ENCODE measurements around the gene DYNLT4. TPM values are rescaled to one million over a fixed set of nuclear protein-coding genes. Genes with fewer than 3 reads are reported as not detected.
"Not testable (repeated sequence)": the region's sequence is repeated elsewhere in the genome, so short reads cannot be mapped to it uniquely, and the experiment has no call there.

The DYNLT4 gene
- polyA plus RNA-seq, 1 of the 3 experiments (the other 2 are of a cell fraction), result 0.61 TPM

DNA sequence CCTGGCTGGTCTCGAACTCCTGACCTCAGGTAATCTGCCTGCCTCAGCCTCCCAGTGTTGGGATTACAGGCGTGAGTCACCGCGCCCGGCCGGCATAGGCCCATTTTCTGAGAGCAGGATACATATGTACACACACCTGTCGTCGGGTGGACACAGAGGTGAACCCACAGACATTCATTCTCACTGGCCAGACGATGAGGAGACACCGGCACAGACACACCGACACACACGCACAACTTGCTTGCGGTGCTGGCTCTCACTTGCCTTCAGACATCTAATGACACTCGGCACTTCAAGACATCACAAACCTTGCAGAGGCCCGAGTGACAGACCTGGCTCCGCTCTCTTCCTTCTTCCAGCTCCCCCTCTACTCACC, 35.3 kb upstream of the DYNLT4 start:
- no peaks in the 10 kb centered on the region for H3K9me2 ChIP-seq
- H3K4me3 ChIP-seq (ENCODE audit: low read depth in 2 of 2, low read length in 1 of 2), result peak overlapping the region; percentile 55 to 58
- H3F3A ChIP-seq (replicated peaks; ENCODE audit: insufficient read depth), result peaks cover 5% of the 10 kb centered on the region
- no peaks in the 10 kb centered on the region for H3K27me3 ChIP-seq (ENCODE audit: insufficient read depth)
- peak overlapping the region; percentile 67 for H3K9ac ChIP-seq
- no peaks in the 10 kb centered on the region for H3K36me3 ChIP-seq (replicated peaks in 1 of 2; ENCODE audit: control insufficient read depth in 1 of 2, insufficient read depth in 2 of 2, low read length in 1 of 2)
- ChIA-PET POLR2A (interaction anchor here (0.6 to 1.8 kb wide), 3 partner anchors 65 to 169 kb away, joined by 3 to 15 read pairs (median 3); partner anchors contain the start of genes HECTD3, RPS8 and UROD), CTCF (interaction anchor here (1.6 to 2.7 kb wide), 2 partner anchors 169 to 172 kb away, joined by 9 to 10 read pairs; partner anchors contain the start of genes HECTD3 and UROD)
- TF ChIP-seq POLR2AphosphoS5 (IDR thresholded peaks at IDR 0.05; ENCODE audit: low read depth, low read length), result no peak
- H3K4me2 ChIP-seq, result peak overlapping the region; percentile 95
- DNase-seq, result no peak
- no peaks in the 10 kb centered on the region for H3K9me3 ChIP-seq
- 86% methylated on average over 12 of the region's 16 CpGs for WGBS (ENCODE audit: low lambda C conversion rate)
- H3K79me2 ChIP-seq (ENCODE audit: insufficient read depth), result no peaks in the 10 kb centered on the region
- H3K4me1 ChIP-seq (ENCODE audit: control insufficient read depth in 1 of 2, insufficient read depth in 2 of 2, low read depth in 1 of 2, low read length in 1 of 2), result peaks cover 0 to 2% of the 10 kb centered on the region in 2 experiments; a peak in 1 of 4 replicates
- peak overlapping the region; percentile 85 for H2AFZ ChIP-seq (ENCODE audit: low read depth)
- H3K27ac ChIP-seq (ENCODE audit: low read depth in 2 of 2, low read length in 1 of 2), result no peak overlapping the region
- H4K20me1 ChIP-seq (ENCODE audit: insufficient read depth), result no peaks in the 10 kb centered on the region

DNA sequence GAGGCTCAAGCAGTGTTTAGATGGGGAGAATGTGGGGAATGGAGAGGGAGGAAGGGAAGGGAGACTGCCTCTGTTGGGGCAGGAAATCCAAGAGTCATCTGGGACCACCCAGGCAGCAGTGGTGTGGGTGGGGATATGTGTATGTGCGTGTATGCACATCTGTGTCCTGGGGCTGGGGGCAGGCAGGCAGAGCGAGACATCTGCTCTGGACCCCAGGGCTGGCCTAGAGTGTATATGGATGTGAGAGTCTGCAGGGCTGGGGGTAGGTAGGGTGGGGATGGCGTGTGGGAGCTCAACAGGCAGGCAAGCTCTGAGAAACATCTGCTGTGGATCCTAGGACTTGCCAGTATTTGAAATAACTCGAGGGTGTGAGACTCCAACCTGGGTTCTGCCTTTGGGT, 32.4 kb upstream of the DYNLT4 start:
- Histone ChIP-seq H4K20me1 (ENCODE audit: insufficient read depth) (no peaks in the 10 kb centered on the region), H3K79me2 (ENCODE audit: insufficient read depth) (no peaks in the 10 kb centered on the region), H3K9me3 (no peaks in the 10 kb centered on the region), H3K9me2 (no peaks in the 10 kb centered on the region), H3K4me2 (no peak overlapping the region), H3K4me3 (ENCODE audit: low read depth in 2 of 2, low read length in 1 of 2) (no peak overlapping the region), H3K27me3 (ENCODE audit: insufficient read depth) (no peaks in the 10 kb centered on the region), H3F3A (replicated peaks; ENCODE audit: insufficient read depth) (peaks cover 3% of the 10 kb centered on the region), H2AFZ (ENCODE audit: low read depth) (no peak overlapping the region), H3K36me3 (replicated peaks in 1 of 2; ENCODE audit: control insufficient read depth in 1 of 2, insufficient read depth in 2 of 2, low read length in 1 of 2) (no peaks in the 10 kb centered on the region), H3K4me1 (ENCODE audit: control insufficient read depth in 1 of 2, insufficient read depth in 2 of 2, low read depth in 1 of 2, low read length in 1 of 2) (peaks cover 0 to 4% of the 10 kb centered on the region in 2 experiments; a peak in 1 of 4 replicates), H3K27ac (ENCODE audit: low read depth in 2 of 2, low read length in 1 of 2) (no peak overlapping the region), H3K9ac (no peak overlapping the region)
- ChIA-PET POLR2A (no interaction called here), CTCF (no interaction called here)
- no peak for TF ChIP-seq NFIC (IDR thresholded peaks at IDR 0.05; ENCODE audit: borderline replicate concordance)
- no peak for TF ChIP-seq TEAD4 (IDR thresholded peaks at IDR 0.05; ENCODE audit: borderline replicate concordance, insufficient read depth)
- no peak for TF ChIP-seq MEF2A (IDR thresholded peaks at IDR 0.05; ENCODE audit: borderline replicate concordance, low read depth)
- TF ChIP-seq RXRA (IDR thresholded peaks at IDR 0.05; ENCODE audit: borderline replicate concordance, low read depth), result no peak
- no peak for TF ChIP-seq ELF1 (IDR thresholded peaks at IDR 0.05)
- no peak for TF ChIP-seq EZH2phosphoT487 (IDR thresholded peaks at IDR 0.05; ENCODE audit: borderline replicate concordance, low read depth)
- TF ChIP-seq TAF1 (IDR thresholded peaks at IDR 0.05; ENCODE audit: borderline replicate concordance, low read depth, low read length), result no peak
- TF ChIP-seq EP300 (IDR thresholded peaks at IDR 0.05; ENCODE audit: borderline replicate concordance in 1 of 2, low read depth in 1 of 2, low read length in 1 of 2), result no peak
- no peak for DNase-seq
- WGBS (ENCODE audit: low lambda C conversion rate), result 64% methylated on average over 4 of the region's 4 CpGs

- CTCF ChIA-PET, result interaction anchor here (1.7 kb wide), 1 partner anchor 176 kb away, joined by 4 read pairs; no protein-coding TSS in a partner anchor
- POLR2A ChIA-PET, result not testable (repeated sequence)
Measured at GRCh38 chr1:44838294-44838693, 31.1 kb upstream of the DYNLT4 start.

More at GRCh38 chr1:44838294-44838693, 31.1 kb upstream of the DYNLT4 start:
- not testable (repeated sequence) for DNase-seq; H3K4me3 ChIP-seq (ENCODE audit: low read depth in 2 of 2, low read length in 1 of 2); H3K27ac ChIP-seq (ENCODE audit: low read depth in 2 of 2, low read length in 1 of 2); H3K36me3 ChIP-seq (replicated peaks in 1 of 2; ENCODE audit: control insufficient read depth in 1 of 2, insufficient read depth in 2 of 2, low read length in 1 of 2); H3K9ac ChIP-seq; H3K9me2 ChIP-seq; H3K4me2 ChIP-seq; H3F3A ChIP-seq (replicated peaks; ENCODE audit: insufficient read depth); H3K4me1 ChIP-seq (ENCODE audit: control insufficient read depth in 1 of 2, insufficient read depth in 2 of 2, low read depth in 1 of 2, low read length in 1 of 2); H3K9me3 ChIP-seq; H3K79me2 ChIP-seq (ENCODE audit: insufficient read depth); H2AFZ ChIP-seq (ENCODE audit: low read depth); H4K20me1 ChIP-seq (ENCODE audit: insufficient read depth); H3K27me3 ChIP-seq (ENCODE audit: insufficient read depth)
- 89% methylated on average over 8 of the region's 11 CpGs for WGBS (ENCODE audit: low lambda C conversion rate)
